SHP77 treated with DMSO at 0.1 percent for 48 hours (cell line): Measurements from ENCODE around the gene APBA3.

Experiments
- DNase-seq: peaks from one replicate; lab custom pipeline; 2025; lab: John Stamatoyannopoulos, UW

The APBA3 gene

GRCh38 chr19:3785938-3786824 lies 24.7 kb upstream of the APBA3 start, which contains the start of gene MATK:
MATK (minus strand) TSS chr19:3786381; CDS start chr19:3785135, 1,246 bp downstream.
- DNase-seq = no peak

GRCh38 chr19:3785451-3785937 lies 24.0 kb upstream of the APBA3 start:
- no peak for DNase-seq

- DNase-seq = no peak
Observed at GRCh38 chr19:3784607-3785450, 23.3 kb upstream of the APBA3 start.

DNA sequence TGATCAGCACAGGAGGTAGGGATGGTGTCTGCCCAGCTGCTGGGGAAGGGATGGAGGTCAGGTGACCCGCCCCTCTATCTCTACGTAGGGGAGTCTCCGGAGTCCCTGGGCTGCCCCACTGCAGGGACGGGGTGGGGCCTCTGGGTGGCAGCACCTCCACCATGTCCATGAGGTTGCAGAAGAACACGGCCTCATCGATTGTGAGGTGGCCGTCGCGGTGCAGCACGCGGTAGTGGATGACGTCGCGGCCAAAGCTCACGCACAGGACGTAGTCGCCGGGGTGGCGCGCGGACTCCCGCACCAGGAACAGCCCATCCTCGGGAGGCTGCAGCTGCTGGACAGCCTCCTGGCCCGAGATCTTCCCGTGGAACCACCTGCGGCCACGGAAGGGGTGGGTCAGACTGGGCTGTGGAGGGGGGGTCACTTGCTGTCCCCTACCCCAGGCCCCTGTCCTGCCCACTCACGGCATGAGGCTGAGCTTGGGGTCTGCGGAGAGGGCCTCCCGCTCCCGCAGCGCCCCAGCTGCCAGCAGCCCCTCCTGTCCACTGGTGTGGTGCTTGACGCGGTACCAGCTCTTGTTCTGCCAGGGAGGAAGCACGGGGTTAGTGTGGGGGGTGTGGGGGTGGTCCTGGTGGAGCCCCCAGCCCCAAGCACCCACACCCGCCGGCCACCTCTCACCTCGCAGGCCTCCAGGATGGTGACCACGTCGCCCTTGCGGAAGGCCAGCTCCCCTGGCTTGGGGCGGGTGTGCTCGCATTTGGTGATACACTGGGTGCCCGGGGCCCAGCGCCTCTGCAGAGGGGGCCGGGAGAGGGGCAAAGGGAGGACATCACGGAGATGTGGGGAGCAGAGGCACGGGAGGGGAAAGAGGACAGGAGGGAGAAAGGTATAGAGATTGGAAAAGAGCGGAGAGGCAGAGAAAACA lies 22.4 kb upstream of the APBA3 start:
- no peak for DNase-seq

- no peak for DNase-seq
Observed at GRCh38 chr19:3782903-3783302, 21.4 kb upstream of the APBA3 start.

DNA sequence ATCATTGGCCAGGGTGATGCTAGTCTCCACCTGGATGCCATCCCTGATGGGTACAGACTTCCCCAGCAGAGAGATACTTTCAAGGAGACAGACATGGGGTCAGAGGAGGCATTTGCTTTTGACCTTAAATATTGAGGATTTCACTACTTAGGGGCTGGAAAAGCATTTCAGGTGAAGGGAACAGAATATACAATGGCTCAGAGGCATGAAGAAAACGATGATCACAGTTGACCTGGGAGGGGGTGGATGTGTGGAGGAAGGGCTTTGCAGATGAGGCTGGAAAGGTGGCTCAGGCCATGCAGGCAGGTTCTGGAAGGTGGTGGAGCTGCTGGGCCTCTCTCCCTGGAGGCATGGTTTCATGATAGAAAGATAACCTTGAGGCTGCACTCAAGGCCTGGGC lies 20.8 kb upstream of the APBA3 start:
- DNase-seq = no peak

DNA sequence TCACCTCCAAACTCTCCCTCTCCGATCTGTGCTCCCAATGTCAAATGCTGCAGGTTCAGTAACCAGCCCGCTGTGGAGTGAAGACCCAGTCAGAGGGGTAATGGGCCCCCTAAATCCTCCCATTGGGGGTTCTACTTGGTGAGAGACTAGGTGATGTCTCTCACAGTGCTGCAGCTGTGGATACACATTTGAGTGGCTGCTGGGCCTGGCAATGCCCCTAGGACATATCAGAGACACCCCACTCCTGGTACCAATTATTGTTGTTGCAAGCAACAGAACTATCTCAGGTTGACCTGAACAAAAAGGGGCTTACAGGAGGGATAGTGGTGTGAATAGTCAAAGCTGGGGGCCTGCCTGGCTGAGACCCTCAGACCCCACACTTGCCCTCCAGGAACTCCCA lies 20.1 kb upstream of the APBA3 start:
- no peak for DNase-seq

GRCh38 chr19:3780786-3781304 lies 19.4 kb upstream of the APBA3 start:
- no peak for DNase-seq

GRCh38 chr19:3778899-3779723 lies 17.6 kb upstream of the APBA3 start:
- DNase-seq = no peak

GRCh38 chr19:3778104-3778867 lies 16.8 kb upstream of the APBA3 start:
- no peak for DNase-seq

DNA sequence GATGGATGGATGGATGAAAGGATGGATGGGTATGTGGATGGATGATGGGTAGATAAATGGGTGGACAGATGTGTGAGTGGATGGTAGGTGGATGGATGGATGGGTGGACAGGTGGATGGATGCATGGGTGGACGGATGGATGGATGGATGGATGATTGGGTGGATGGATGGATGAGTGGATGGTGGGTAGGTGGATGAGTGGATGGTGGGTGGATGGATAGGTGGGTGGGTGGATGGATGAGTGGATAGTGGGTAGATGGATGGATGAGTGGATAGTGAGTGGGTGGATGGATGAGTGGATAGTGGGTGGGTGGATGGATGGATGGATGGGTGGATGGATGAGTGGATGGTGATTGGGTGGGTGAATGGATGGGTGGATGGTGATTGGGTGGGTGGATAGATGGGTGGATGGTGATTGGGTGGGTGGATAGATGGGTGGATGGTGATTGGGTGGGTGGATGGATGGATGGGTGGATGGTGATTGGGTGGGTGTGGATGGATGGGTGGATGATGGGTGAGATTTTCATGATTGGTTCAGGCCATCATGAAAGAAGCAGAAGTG lies 15.1 kb upstream of the APBA3 start:
- no peak for DNase-seq

- DNase-seq = no peak
Observed at GRCh38 chr19:3775831-3776230, 14.3 kb upstream of the APBA3 start.

DNA sequence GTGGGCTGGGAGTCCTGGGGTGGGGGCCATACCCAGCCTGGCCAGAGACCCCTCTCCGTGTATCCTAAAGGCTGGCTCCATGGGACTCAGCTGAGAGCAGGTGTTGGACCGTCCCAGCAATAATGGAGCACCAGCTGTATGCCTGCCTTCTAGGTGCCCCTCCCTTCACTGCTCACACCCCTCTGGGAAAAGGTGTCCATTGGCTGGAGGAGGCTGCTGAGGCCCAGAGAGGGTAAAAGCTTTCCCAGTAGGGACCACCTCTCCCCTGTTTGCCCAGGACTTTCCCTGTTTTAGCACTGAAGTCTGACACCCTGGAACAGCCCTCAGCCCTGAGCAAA lies 13.9 kb upstream of the APBA3 start:
- no peak for DNase-seq

DNA sequence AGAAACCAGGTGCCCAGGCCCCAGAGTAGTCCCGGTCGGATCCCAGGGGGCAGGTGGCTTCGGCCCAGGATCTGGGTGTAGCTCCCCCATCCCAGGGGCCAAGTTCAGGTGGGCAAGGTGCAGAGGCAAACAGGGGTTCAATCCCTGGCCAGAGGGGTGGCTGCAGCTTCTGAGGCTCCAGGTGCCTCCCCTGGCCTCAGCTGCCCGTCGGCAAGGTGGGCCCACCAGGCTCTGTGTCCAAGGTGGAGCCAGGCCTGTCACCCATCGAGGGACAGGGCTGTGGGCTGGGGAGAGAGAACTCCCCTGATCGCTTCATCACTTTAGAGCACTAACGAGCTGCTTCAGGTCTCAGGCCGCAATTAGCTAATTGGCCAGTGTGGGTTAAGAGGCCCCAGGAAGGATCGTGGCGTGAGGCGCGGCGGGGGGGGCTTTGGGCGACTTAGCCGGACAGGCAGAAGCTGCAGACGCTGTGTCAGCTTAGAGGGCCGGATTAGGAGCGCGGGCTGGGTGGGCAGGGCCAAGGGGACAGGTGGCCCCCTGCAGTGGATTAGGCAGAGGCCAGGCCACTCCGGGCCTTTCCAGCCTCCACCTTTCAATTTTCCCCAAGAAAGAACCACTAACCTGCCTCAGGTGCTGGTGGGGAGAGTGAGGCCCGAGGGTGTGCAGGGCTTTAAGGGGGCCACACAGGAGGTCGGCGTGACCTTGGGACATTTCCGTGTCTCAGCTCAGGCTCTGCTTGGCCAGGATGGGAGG lies 13.3 kb upstream of the APBA3 start:
- DNase-seq = no peak

DNA sequence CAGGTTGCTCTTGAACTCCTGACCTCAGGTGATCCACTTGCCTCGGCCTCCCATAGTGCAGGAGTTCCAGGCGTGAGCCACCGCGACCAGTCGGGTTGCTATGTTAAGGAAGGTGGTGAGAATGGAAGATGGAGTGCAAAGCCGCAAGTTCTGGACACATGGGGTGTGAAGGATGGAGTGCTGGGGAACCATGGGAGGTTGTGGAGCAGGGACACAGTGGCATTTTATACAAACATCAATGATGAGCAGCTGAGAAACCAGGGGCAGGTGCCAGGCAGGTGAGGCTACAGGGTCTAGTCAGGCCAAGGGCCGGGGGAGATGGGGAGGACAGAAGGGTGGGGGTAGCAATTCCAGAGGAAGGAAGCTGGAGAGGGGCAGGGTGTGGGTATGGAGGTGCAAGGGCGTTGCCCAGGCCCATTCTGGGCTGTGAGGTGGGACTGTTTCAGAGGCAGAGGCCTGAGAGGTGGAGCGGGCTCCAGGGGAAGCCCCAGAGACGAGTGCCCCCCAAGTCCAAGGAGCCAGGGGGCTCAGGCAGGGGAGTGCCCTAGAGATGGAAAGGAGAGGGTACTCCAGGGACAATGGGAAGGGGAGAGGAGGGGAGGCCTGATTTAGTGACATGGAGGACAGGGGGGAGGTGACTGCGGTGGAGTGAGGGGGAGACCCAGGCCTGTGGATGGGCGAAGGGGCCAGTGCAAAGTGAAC lies 12.5 kb upstream of the APBA3 start:
- DNase-seq = no peak

- no peak for DNase-seq
Observed at GRCh38 chr19:3771906-3772455, 10.5 kb upstream of the APBA3 start, which contains the start of gene RAX2. RAX2 (minus strand) TSS chr19:3772228; CDS start chr19:3771742, 486 bp downstream.

DNA sequence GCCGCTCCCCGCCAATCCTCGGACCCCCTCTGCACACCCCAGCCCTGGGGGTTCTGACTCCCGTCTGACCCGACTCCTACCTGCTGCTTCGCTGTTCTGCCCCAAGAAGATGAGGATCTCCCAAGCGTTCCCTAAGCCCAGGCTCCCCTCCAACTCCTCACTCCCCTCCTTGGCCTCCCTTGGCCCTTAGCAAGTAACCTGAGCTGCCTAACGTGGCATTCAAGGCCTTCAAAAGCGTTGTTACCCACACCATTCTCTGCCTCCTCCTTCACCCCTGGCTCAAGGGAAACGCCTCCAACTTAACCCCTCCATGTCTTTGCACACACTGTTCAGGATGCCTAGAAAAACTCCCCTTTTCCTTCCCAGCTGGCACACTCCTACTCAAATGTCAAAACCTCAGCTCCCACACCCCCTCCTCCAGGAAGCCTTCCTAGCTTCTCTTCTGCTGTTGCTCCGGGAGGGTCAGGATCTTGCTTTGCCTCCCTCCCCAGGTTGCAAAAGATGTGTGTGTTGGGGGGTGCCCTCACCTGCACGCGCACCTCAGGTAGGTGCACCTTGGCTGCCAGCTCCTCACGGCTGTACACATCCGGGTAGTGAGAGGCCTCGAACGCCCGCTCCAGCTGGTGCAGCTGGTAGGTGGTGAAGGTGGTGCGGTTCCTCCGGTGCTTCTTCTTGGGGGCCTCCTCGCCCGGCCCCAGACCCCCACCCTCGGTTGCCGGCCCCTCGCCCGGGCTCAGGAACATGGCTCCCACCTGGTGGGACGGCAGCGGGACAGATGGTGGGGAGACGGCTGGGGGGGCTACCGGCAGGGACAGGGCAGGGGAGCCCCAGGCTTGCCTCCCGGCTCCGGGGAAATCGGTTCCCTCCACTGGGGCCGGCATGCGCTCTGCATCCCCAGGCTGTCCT lies 9.8 kb upstream of the APBA3 start:
- DNase-seq = no peak
